ENCODE results near the gene DHX16. TPM values are rescaled to one million over a fixed set of nuclear protein-coding genes. Genes with fewer than 3 reads are reported as not detected.

Gene DHX16
- total RNA-seq, result 22.8 and 27.8 TPM in 2 replicates

GRCh38 chr6:30672445-30673253 lies at the start of gene DHX16:
Gene DHX16, minus strand, starts transcription at chr6:30673006. Its CDS starts 165 bp downstream, at chr6:30672841.

GRCh38 chr6:30719791-30720737 lies 47.3 kb upstream of the DHX16 start, which contains the start of gene TUBB:
Gene TUBB, plus strand, starts transcription at chr6:30720352. Its CDS starts 155 bp downstream, at chr6:30720507.

DNA sequence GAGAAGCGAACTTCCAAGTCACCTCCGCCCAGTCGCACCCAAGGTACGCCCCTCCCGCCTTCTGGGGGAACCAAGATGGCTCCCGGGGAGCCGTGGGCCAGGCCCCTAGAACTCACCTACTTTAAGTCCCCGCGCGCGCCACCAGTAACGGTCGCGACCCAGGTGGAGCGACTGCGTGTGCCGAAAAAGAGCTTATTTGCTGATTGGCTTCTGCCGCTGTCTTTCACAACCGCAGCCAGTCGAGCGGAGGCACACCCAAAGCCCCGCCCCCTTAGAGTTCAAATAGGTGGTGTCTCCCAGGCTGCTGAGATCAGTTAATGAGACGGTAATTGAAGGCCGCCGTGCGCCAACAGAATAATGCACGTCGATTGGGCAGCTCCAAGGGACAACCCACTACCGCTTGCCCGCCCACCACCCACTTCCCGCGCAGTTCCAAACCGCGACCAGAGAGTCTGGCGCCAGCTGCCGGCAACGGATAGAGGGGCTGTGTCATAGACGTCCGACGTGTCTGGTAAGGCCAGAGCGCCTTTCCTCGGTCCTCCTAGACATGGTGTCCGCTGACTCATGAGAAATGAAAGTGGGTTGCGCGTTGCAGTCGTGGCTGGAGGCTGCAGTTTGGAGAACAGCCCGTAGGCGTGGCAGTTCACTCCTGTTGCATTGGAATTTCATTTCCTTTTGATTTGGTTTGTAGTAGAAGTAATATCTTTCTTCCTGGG lies 44.5 kb upstream of the DHX16 start, which contains the start of gene MDC1:
Gene MDC1, minus strand, starts transcription at position 153 of the 716 bp plus-strand sequence. CDS start 2,106 bp downstream, outside the sequence.

DNA sequence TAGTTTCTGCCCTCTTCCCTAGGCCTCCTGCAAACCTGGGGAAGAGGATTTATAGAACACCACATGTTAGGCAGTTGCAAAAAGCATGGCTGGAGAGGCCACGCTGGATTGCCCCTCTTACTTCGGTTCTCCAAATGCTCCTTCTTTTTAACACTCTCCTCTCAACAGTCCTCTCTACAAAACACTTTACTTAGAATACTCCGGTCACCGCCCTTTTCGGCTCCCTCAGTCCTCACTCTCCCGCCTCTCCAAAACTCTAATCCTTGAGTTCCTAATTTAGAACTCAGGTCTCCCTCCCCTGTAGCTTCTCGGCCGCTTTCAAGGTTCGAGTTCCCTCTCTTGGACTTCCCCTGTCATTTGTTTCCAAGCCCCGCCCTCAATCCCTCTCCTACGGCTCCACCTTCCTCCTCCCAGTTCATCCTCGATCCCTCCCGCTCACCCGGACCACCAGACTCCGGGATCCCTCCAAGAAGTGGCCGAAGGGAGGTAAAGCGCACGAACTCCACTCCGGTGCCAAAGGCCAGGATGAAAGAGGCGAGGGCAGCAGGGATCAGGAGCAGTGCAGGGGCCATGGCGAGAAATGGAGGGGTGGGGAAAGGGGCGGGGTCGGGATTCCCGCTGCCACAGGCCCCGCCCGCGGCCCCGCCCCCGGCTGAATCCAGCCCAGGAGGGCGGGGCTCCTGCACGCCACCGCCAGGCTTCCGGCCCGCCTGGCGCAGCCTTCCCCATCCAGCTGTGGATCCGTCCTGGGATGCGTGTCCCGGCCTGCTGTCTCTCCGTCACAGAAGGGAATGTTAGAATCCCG lies 17.8 kb upstream of the DHX16 start, which contains the start of gene NRM:
Gene NRM, minus strand, starts transcription at position 582 of the 805 bp plus-strand sequence. Its CDS starts 10 bp downstream, at position 572.

GRCh38 chr6:30686009-30686907 lies 13.5 kb upstream of the DHX16 start, which contains the start of gene PPP1R18:
Gene PPP1R18, minus strand, starts transcription at chr6:30686645. Its CDS starts 627 bp downstream, at chr6:30686018.

DNA sequence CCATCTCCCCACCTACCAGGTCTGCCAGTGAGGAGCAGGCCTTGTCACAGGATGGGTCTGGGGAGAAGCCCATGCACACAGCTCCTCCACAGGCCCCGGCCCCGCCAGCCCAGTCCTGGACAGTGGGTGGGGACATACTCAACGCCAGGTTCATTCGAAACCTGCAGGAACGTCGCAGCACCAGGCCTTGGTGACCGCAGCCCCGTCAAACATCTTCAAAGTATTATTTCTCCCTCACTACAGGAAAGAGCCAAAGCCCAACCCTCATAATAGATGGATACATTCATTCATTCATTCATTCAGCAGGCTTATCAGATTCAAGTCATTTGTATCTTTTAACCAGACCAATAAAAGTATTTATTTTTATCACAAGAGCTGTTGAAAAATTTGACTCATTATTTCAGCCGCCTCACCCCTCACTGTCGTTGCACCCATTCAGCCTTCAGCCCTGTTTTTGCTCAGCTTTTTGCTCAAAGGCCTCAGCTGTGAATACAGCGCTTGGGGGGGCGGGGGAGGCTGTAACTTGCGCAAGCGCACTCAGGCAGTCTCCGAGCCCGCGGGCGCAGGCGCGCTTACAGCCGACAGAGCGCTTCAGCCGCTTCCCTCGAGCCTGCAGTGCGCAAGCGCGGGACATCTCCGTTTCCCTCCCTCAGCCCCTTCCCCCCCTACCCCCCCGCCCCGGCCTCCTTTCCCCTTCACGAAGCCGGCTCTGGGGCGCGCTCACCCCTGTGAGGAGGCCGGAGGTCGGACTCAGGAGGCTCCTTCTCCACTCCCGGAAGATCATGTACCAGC lies 26.2 kb downstream of the DHX16 start, which contains the start of gene C6orf136:
Gene C6orf136, plus strand, starts transcription at position 684 of the 792 bp plus-strand sequence. Its CDS starts 99 bp downstream, at position 783.

DNA sequence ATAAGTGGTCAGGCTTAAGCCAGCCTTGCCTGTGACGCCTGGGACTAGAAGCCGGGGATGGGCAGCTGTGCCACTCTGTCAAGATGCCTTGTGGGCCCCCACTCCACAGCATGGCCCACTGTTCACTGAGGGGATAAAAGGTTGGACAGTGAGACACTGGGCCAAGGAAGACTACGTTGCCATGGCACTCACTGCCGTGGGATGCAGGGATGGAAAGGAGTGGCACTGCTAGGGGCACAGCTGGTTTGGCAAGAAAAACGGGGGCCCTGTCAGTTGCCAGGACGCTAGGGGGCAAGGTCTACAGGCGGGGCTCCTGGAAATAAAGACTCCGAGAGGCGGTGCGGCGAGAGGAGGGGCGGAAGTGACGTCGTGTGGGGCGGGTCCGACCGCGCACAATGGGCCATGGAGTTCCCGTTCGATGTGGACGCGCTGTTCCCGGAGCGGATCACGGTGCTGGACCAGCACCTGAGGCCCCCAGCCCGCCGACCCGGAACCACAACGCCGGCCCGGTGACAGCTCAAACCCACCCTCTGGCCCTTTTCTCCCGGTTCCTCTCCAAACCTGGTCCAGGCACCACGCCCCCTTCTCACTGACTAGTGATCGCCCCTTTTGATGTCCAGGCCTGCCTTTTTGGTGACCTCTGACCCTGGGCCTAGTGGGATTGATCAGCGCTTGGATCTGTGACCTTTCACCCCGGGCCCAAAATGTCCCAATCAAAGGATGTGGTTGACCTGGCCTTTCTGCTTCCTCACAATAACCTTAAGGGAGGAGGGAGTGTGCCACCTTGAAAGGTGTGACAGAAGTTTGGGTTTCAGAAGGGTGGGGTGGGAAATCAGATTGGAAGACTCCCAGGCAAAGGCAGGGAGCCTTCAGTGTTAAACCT lies 46.1 kb downstream of the DHX16 start, which contains the start of gene ATAT1:
Gene ATAT1, plus strand, starts transcription at position 391 of the 883 bp plus-strand sequence.

GRCh38 chr6:30617565-30618269 lies 55.1 kb downstream of the DHX16 start, which contains the start of gene MRPS18B:
Gene MRPS18B, plus strand, starts transcription at chr6:30617840. Its CDS starts 26 bp downstream, at chr6:30617866.

DNA sequence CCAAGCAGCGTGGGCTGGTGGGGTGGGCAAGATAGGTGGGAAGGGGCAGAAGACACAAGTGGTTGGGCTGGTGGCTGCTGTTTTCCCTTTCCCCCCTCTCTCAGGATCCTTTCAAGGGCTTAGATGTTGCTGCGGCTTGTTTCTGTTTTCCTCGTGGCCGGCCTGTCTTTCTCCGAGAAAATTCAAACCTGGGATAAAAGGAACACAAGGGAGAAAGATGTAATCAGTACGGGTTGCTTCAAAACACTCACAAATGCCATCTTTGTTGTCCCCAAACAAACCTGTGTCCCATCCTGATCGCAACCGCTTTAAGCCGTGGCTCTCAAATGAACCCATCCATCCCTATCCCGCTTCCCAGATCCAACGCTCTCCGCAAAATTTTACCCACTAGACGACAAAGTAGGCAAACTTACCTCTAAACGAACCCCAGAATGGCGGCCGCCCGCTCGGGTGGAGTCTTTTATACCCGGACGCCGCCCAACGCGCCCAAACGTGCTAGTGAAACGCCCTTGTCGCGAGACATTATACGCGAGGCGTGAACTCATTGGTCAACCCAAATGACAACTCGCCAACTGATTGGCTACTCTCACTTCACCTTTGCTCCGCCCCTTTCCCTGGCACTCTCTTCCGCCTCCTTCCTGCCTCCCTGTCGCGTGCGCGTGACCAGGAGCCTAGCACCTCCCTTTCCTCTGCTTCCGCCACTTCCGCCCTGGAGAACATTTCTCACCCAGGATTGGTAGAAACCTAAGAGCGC lies 55.8 kb downstream of the DHX16 start, which contains the start of gene PPP1R10:
Gene PPP1R10, minus strand, starts transcription at position 433 of the 754 bp plus-strand sequence. CDS start 7,299 bp downstream, outside the sequence.

Other genes starting within 250 kb of the DHX16 start
- gene HLA-E, start 183.5 kb downstream of the DHX16 start, total RNA-seq, result 122 and 139 TPM in 2 replicates
- gene GNL1, start 116.5 kb downstream of the DHX16 start, total RNA-seq, result 38.6 and 44.4 TPM in 2 replicates
- gene PRR3, start 115.7 kb downstream of the DHX16 start, total RNA-seq, result 7.3 and 8.0 TPM in 2 replicates
- 34.9 and 42.2 TPM in 2 replicates for gene ABCF1, start 101.6 kb downstream of the DHX16 start, total RNA-seq
- 43.4 and 53.0 TPM in 2 replicates for gene PPP1R10, start 55.8 kb downstream of the DHX16 start, total RNA-seq
- 118 and 134 TPM in 2 replicates for gene MRPS18B, start 55.2 kb downstream of the DHX16 start, total RNA-seq
- 3.3 and 4.1 TPM in 2 replicates for gene ATAT1, start 46.1 kb downstream of the DHX16 start, total RNA-seq
- gene C6orf136, start 25.9 kb downstream of the DHX16 start, total RNA-seq, result 3.1 and 4.4 TPM in 2 replicates
- gene PPP1R18, start 13.6 kb upstream of the DHX16 start, total RNA-seq, result 44.5 and 73.1 TPM in 2 replicates
- gene NRM, start 18.0 kb upstream of the DHX16 start, total RNA-seq, result 7.7 and 9.0 TPM in 2 replicates
- gene MDC1, start 44.3 kb upstream of the DHX16 start, total RNA-seq, result 6.2 and 10.0 TPM in 2 replicates
- 819 and 1,073 TPM in 2 replicates for gene TUBB, start 47.3 kb upstream of the DHX16 start, total RNA-seq
- 88.4 and 104 TPM in 2 replicates for gene FLOT1, start 69.7 kb upstream of the DHX16 start, total RNA-seq
- gene IER3, start 71.5 kb upstream of the DHX16 start, total RNA-seq, result 8.8 and 13.7 TPM in 2 replicates
- 2.6 and 3.9 TPM in 2 replicates for gene DDR1, start 211.5 kb upstream of the DHX16 start, total RNA-seq
- gene GTF2H4, start 235.2 kb upstream of the DHX16 start, total RNA-seq, result 8.1 and 11.3 TPM in 2 replicates
- gene VARS2, start 241.2 kb upstream of the DHX16 start, total RNA-seq, result 10.7 and 18.4 TPM in 2 replicates